ENCODE results near the gene ARHGEF17. TPM values are rescaled to one million over a fixed set of nuclear protein-coding genes. Genes with fewer than 3 reads are reported as not detected.
A peak's percentile ranks its signal among the peaks of the same experiment; 100 is the strongest.

Gene ARHGEF17
- polyA plus RNA-seq, 3 donors = 0.16 to 1.2 (median 0.55) TPM

- WGBS (ENCODE audit: insufficient coverage) = 70% methylated on average over 10 of the region's 11 CpGs
- H3K79me2 ChIP-seq (ENCODE audit: insufficient read depth, low read length) = no peaks in the 10 kb centered on the region
- intact Hi-C loops (cut with micrococcal nuclease) = no loop called here
- no peak for DNase-seq
- H3K9me3 ChIP-seq (replicated peaks in 1 of 2; ENCODE audit: control insufficient read depth in 1 of 2, insufficient read depth in 1 of 2, low read length in 2 of 2) = no peaks in the 10 kb centered on the region
- H4K20me1 ChIP-seq (ENCODE audit: insufficient read depth, low read length) = no peaks in the 10 kb centered on the region
- no peak overlapping the region for H3K4me3 ChIP-seq (replicated peaks in 1 of 3; ENCODE audit: low read depth in 2 of 3, low read length in 3 of 3)
- no peaks in the 10 kb centered on the region for H3K36me3 ChIP-seq (replicated peaks in 1 of 2; ENCODE audit: control insufficient read depth in 1 of 2, insufficient read depth in 2 of 2, low read length in 2 of 2)
- H2AFZ ChIP-seq (ENCODE audit: insufficient read depth, low read depth, low read length, poor library complexity, severe bottlenecking) = peak overlapping the region; percentile 46
- peaks cover 6% of the 10 kb centered on the region in 2 donors for H3K36me3 Mint-ChIP-seq
- H3K4me2 ChIP-seq (replicated peaks; ENCODE audit: extremely low read depth, low read length, poor library complexity, severe bottlenecking) = no peak overlapping the region
- peaks cover 24% of the 10 kb centered on the region for H3K4me1 Mint-ChIP-seq
- H3K4me3 Mint-ChIP-seq = no peak overlapping the region
- no peak for TF ChIP-seq CTCF (IDR thresholded peaks at IDR 0.05)
- peaks cover 0 to 8% of the 10 kb centered on the region in 2 donors for H3K27me3 ChIP-seq (ENCODE audit: control insufficient read depth in 2 of 2, insufficient read depth in 2 of 2, low read length in 2 of 2)
- H3K27me3 Mint-ChIP-seq (ENCODE audit: low read depth in 3 of 3) = peaks cover 13 to 18% (median 18%) of the 10 kb centered on the region in 3 donors
- H3K9ac ChIP-seq (ENCODE audit: insufficient read depth, low read length, poor library complexity, severe bottlenecking) = no peak overlapping the region
- H3K27ac Mint-ChIP-seq = peak overlapping the region in 3 of 7 donors; percentile 18 to 54 (median 46)
- no peak overlapping the region for H3K27ac ChIP-seq (ENCODE audit: low read depth in 1 of 2, low read length in 2 of 2)
- H3K9me3 Mint-ChIP-seq = peaks cover 0 to 4% (median 0%) of the 10 kb centered on the region in 7 donors
- peaks cover 14 to 23% of the 10 kb centered on the region in 2 donors for H3K4me1 ChIP-seq (ENCODE audit: control insufficient read depth in 1 of 2, insufficient read depth in 2 of 2, low read length in 2 of 2)
Measured at GRCh38 chr11:73314117-73314961, 6.3 kb downstream of the ARHGEF17 start.

GRCh38 chr11:73315293-73316020 lies 7.4 kb downstream of the ARHGEF17 start:
- Histone ChIP-seq H3K79me2 (ENCODE audit: insufficient read depth, low read length) (no peaks in the 10 kb centered on the region), H2AFZ (ENCODE audit: insufficient read depth, low read depth, low read length, poor library complexity, severe bottlenecking) (no peak overlapping the region), H3K27me3 (ENCODE audit: control insufficient read depth in 2 of 2, insufficient read depth in 2 of 2, low read length in 2 of 2) (no peaks in the 10 kb centered on the region), H3K9me3 (replicated peaks in 1 of 2; ENCODE audit: control insufficient read depth in 1 of 2, insufficient read depth in 1 of 2, low read length in 2 of 2) (no peaks in the 10 kb centered on the region), H3K9ac (ENCODE audit: insufficient read depth, low read length, poor library complexity, severe bottlenecking) (no peak overlapping the region), H3K36me3 (replicated peaks in 1 of 2; ENCODE audit: control insufficient read depth in 1 of 2, insufficient read depth in 2 of 2, low read length in 2 of 2) (no peaks in the 10 kb centered on the region), H3K4me1 (ENCODE audit: control insufficient read depth in 1 of 2, insufficient read depth in 2 of 2, low read length in 2 of 2) (peaks cover 11 to 19% of the 10 kb centered on the region in 2 donors), H3K4me3 (replicated peaks in 1 of 3; ENCODE audit: low read depth in 2 of 3, low read length in 3 of 3) (no peak overlapping the region), H4K20me1 (ENCODE audit: insufficient read depth, low read length) (no peaks in the 10 kb centered on the region), H3K4me2 (replicated peaks; ENCODE audit: extremely low read depth, low read length, poor library complexity, severe bottlenecking) (no peak overlapping the region), H3K27ac (ENCODE audit: low read depth in 1 of 2, low read length in 2 of 2) (no peak overlapping the region)
- DNase-seq = no peak
- no peak overlapping the region for H3K27ac Mint-ChIP-seq
- H3K36me3 Mint-ChIP-seq = peaks cover 0 to 6% of the 10 kb centered on the region in 2 donors
- peaks cover 22% of the 10 kb centered on the region for H3K4me1 Mint-ChIP-seq
- H3K9me3 Mint-ChIP-seq = peaks cover 0 to 4% (median 0%) of the 10 kb centered on the region in 7 donors
- no peak overlapping the region for H3K4me3 Mint-ChIP-seq
- intact Hi-C loops (cut with micrococcal nuclease) = no loop called here
- WGBS (ENCODE audit: insufficient coverage) = 42% methylated on average over 1 of the region's 9 CpGs
- H3K27me3 Mint-ChIP-seq (ENCODE audit: low read depth in 3 of 3) = peaks cover 3 to 10% (median 9%) of the 10 kb centered on the region in 3 donors
- TF ChIP-seq CTCF (IDR thresholded peaks at IDR 0.05) = no peak
